IMR-90 (cell line): ENCODE measurements around the gene SSR4. TPM values are rescaled to one million over a fixed set of nuclear protein-coding genes. Genes with fewer than 3 reads are reported as not detected.
"Not testable (repeated sequence)": the region's sequence is repeated elsewhere in the genome, so short reads cannot be mapped to it uniquely, and the experiment has no call there.

Experiments used
- ATAC-seq: fragments of 200-7000 bp; cut with Tn5 transposase; 2 replicates; pipeline ENCODE4 v1.9.1; 2020; ENCODE audit warnings: low read depth, mild to moderate bottlenecking, moderate library complexity
- BruUV-seq: library from RNA; stranded (reverse); fragments of 400-500 nt; replicated peaks from 2 replicates; lab custom pipeline; 2021; lab: Mats Ljungman, UMichigan
- CTCF ChIA-PET: fragments of 300-600 bp; formaldehyde crosslinking; extraction: SDS; loops from one replicate; lab custom pipeline; 2021; ENCODE audit warnings: antibody characterized with exemption; lab: Yijun Ruan, JAX
- POLR2A ChIA-PET: fragments of 300-600 bp; sonication (Branson Sonifier 250); formaldehyde crosslinking; loops from one replicate; lab custom pipeline; 2022; ENCODE audit warnings: antibody characterized with exemption; ENCODE audit not compliant: unreplicated experiment; lab: Charles Lee
- DNase-seq: peaks from one replicate; pipeline ENCODE4 v3.0.0; 2013
- H2AFZ ChIP-seq: replicated peaks from 2 replicates; pipeline ENCODE3; 2013; ENCODE audit warnings: low read length, mild to moderate bottlenecking; ENCODE audit not compliant: poor library complexity
- H2AK5ac ChIP-seq: 2 replicates; pipeline ENCODE4 v1.6.1; 2013; ENCODE audit warnings: low read depth, low read length, inconsistent platforms
- H2AK9ac ChIP-seq: replicated peaks from 2 replicates; pipeline ENCODE3; 2013; ENCODE audit warnings: mild to moderate bottlenecking, low read depth, low read length, moderate library complexity; ENCODE audit not compliant: poor library complexity
- H2BK120ac ChIP-seq: 2 replicates; pipeline ENCODE4 v1.6.1; 2013; ENCODE audit warnings: low read depth, low read length, inconsistent platforms
- H2BK15ac ChIP-seq: 3 replicates; pipeline ENCODE4 v1.6.1; 2013; ENCODE audit warnings: low read depth, low read length, inconsistent platforms
- H2BK20ac ChIP-seq: 2 replicates; pipeline ENCODE4 v1.6.1; 2013; ENCODE audit warnings: low read depth, mild to moderate bottlenecking, inconsistent platforms, low read length, moderate library complexity
- H2BK5ac ChIP-seq: 2 replicates; pipeline ENCODE4 v1.6.1; 2013; ENCODE audit warnings: mild to moderate bottlenecking, low read depth, low read length, inconsistent platforms; ENCODE audit not compliant: poor library complexity, severe bottlenecking
- H3K14ac ChIP-seq: replicated peaks from 2 replicates; pipeline ENCODE4 v1.6.1; 2013; ENCODE audit warnings: low read depth, low read length, inconsistent platforms
- H3K18ac ChIP-seq: 2 replicates; pipeline ENCODE4 v1.6.1; 2013; ENCODE audit warnings: low read depth, low read length, control low read depth
- H3K23ac ChIP-seq: 2 replicates; pipeline ENCODE4 v1.6.1; 2013; ENCODE audit warnings: low read depth, low read length, inconsistent platforms
- H3K27ac ChIP-seq: 2 replicates; pipeline ENCODE4 v1.5.1; 2013; ENCODE audit warnings: mild to moderate bottlenecking, control low read depth, low read length; ENCODE audit not compliant: insufficient read depth
- H3K27me3 ChIP-seq: 2 replicates; pipeline ENCODE4 v1.6.1; 2013; ENCODE audit warnings: low read length; ENCODE audit not compliant: control insufficient read depth, insufficient read depth
- H3K36me3 ChIP-seq: 2 replicates; pipeline ENCODE4 v1.6.1; 2013; ENCODE audit warnings: low read length, mixed read lengths; ENCODE audit not compliant: control insufficient read depth, insufficient read depth
- H3K4ac ChIP-seq: 2 replicates; pipeline ENCODE4 v1.6.1; 2013; ENCODE audit warnings: low read depth, low read length, inconsistent platforms
- H3K4me1 ChIP-seq: 2 replicates; pipeline ENCODE4 v1.6.1; 2013; ENCODE audit warnings: low read length, mixed read lengths; ENCODE audit not compliant: control insufficient read depth, insufficient read depth
- H3K4me2 ChIP-seq: 2 replicates; pipeline ENCODE4 v1.6.1; 2013; ENCODE audit warnings: low read depth, mild to moderate bottlenecking, control low read depth, low read length, moderate library complexity
- H3K4me3 ChIP-seq: 2 replicates; pipeline ENCODE4 v1.5.1; 2013; ENCODE audit warnings: low read depth, mild to moderate bottlenecking, control low read depth, low read length, moderate library complexity; ENCODE audit not compliant: insufficient read depth
- H3K56ac ChIP-seq: 2 replicates; pipeline ENCODE4 v1.6.1; 2013; ENCODE audit warnings: low read length, inconsistent platforms; ENCODE audit not compliant: insufficient read depth; ENCODE audit errors: extremely low read depth
- H3K79me1 ChIP-seq, 2 experiments: 2 replicates each; pipeline ENCODE4 v1.6.1; 2013; ENCODE audit warnings: low read length in 2 of 2, inconsistent platforms in 1 of 2, low read depth in 1 of 2
- H3K9ac ChIP-seq: 2 replicates; pipeline ENCODE4 v1.6.1; 2013; ENCODE audit warnings: low read depth, low read length, control low read depth
- H3K9me1 ChIP-seq: 2 replicates; pipeline ENCODE4 v1.6.1; 2013; ENCODE audit warnings: low read length, inconsistent platforms; ENCODE audit not compliant: insufficient read depth
- H3K9me3 ChIP-seq: 2 replicates; pipeline ENCODE4 v1.6.1; 2013; ENCODE audit warnings: low read length; ENCODE audit not compliant: control insufficient read depth, insufficient read depth
- H4K20me1 ChIP-seq: 2 replicates; pipeline ENCODE4 v1.6.1; 2013; ENCODE audit warnings: low read length, inconsistent platforms; ENCODE audit not compliant: insufficient read depth
- H4K5ac ChIP-seq: 2 replicates; pipeline ENCODE4 v1.6.1; 2013; ENCODE audit warnings: mild to moderate bottlenecking, low read depth, low read length, control low read depth
- H4K8ac ChIP-seq, 2 experiments: 2 replicates each; pipeline ENCODE4 v1.6.1; 2013; ENCODE audit warnings: low read depth in 2 of 2, low read length in 2 of 2, control low read depth in 1 of 2, inconsistent platforms in 1 of 2
- H4K91ac ChIP-seq: 2 replicates; pipeline ENCODE4 v1.6.1; 2013; ENCODE audit warnings: low read depth, low read length, inconsistent platforms; ENCODE audit not compliant: insufficient read depth
- BHLHE40 ChIP-seq: fragments of 150-350 bp; IDR thresholded peaks from 2 replicates; pipeline ENCODE4 v1.6.1; 2016; ENCODE audit warnings: mild to moderate bottlenecking, low read depth, low read length
- MAFK ChIP-seq: IDR thresholded peaks from 2 replicates; pipeline ENCODE4 v1.6.1; 2012; ENCODE audit warnings: low read depth, low read length, improper control_type of control experiment
- MXI1 ChIP-seq: IDR thresholded peaks from 2 replicates; pipeline ENCODE4 v1.6.1; 2012; ENCODE audit warnings: low read depth, mild to moderate bottlenecking, low read length, moderate library complexity, borderline replicate concordance
- WGBS, 2 experiments: methylation state at CpG; one replicate each; pipeline versions ENCODE4 v1.1.5 to v1.1.7; 2013; ENCODE audit warnings: missing lambda C conversion rate in 2 of 2; ENCODE audit not compliant: insufficient read length in 1 of 2; ENCODE audit errors: extremely low coverage in 2 of 2; 5-methylcytosine and 5-hydroxymethylcytosine counted together
- dilution Hi-C: fragments of 300-500 bp; cut with HindIII; formaldehyde crosslinking; loops from one replicate; pipeline ENCODE4 v1.14.3; 2018; ENCODE audit warnings: low sequenced_read_pairs; ENCODE audit not compliant: unreplicated experiment
- in situ Hi-C: fragments of 300-500 bp; cut with MboI; formaldehyde crosslinking; loops from 3 replicates; pipeline ENCODE4 v1.14.3; 2019; ENCODE audit warnings: low sequenced_read_pairs, inconsistent platforms, mixed read lengths
- intact Hi-C: fragments of 100-400 bp; cut with micrococcal nuclease; formaldehyde crosslinking; loops from 2 replicates; pipeline ENCODE4 v1.10.0; 2022
- polyA plus RNA-seq, 3 experiments: library from polyadenylated mRNA; depleted of rRNA; stranded (reverse); fragments of >200 nt; gene quantifications; 2 replicates each; pipeline ENCODE4 v1.2.3, GENCODE V29; 2012; ENCODE audit warnings: low replicate concordance in 1 of 3
- total RNA-seq: library from RNA; depleted of rRNA; stranded (reverse); fragments of >200 nt; gene quantifications from 2 replicates; pipeline ENCODE4 v1.2.3, GENCODE V29; 2012
- TF ChIP-seq, protein P1 (sequence below): fragments of 150-350 bp; IDR thresholded peaks from 2 replicates; pipeline ENCODE4 v1.6.1; 2016; ENCODE audit warnings: low read depth, mild to moderate bottlenecking, low read length, moderate library complexity, borderline replicate concordance

SSR4 gene
- total and polyA plus RNA-seq, 2 of the 4 experiments (the other 2 are of a cell fraction), result 141 to 480 TPM

DNA sequence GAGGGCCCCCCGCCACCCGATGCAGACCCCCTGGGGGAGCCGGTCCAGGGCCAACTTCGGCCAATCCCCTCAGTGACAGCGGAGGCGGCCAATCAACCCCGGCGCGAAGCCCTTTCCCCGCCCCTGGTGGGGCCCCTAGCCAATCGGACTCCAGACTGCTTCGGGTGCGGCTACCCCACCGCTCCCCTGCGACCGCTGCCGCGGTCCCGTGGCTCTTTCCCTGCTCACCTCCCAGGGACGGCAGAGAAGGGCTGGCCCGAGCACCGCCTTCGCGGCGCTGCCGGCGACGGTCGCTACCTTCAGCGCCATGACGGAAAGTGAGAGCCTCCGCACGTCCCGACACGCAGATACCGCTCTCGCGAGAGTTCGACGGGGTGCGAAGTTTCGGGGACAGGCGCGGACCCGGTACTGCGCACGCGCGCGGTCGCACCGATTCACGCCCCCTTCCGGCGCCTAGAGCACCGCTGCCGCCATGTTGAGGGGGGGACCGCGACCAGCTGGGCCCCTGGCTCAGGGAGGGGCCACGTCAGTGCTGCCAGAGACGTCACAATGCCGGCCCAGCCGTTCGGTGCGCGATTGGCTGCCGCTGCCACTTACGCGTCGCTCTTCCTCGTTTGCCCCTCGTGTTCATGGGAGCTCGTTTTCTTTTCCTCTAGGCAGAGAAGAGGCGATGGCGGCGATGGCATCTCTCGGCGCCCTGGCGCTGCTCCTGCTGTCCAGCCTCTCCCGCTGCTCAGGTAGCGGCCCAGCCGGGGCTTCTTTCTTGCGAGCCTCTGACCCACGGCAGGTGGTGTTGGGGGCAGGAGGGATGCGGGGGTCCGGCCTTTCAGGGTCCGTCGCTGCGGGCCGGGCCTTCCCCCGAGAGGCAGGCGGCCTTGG, at the start of gene SSR4, which contains the start of gene IDH3G (continued):
- no peak for TF ChIP-seq MAFK
- no peak for TF ChIP-seq BHLHE40
- TF ChIP-seq, protein P1, sequence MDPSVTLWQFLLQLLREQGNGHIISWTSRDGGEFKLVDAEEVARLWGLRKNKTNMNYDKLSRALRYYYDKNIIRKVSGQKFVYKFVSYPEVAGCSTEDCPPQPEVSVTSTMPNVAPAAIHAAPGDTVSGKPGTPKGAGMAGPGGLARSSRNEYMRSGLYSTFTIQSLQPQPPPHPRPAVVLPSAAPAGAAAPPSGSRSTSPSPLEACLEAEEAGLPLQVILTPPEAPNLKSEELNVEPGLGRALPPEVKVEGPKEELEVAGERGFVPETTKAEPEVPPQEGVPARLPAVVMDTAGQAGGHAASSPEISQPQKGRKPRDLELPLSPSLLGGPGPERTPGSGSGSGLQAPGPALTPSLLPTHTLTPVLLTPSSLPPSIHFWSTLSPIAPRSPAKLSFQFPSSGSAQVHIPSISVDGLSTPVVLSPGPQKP, result no peak
- TF ChIP-seq MXI1, result peak; percentile 14; the same call in 1 of the 2 replicates

DNA sequence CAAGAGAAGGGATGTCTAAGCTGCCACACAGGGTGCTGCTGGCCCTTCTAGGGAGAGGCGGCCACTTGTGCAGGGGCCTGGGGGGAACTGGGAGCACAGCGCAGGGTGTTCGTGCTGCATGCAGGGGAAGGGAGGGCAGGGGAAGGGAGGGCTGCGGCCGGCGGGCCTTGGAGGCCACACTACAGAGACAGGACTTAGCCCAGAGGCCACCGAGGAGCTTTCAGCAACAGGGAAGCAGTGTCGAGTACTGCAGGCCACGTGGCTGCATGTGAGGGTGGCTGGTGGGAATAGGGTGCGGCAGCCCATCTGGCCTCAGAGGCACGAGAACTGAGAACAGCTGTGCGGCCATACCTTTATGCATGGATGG, 49.4 kb upstream of the SSR4 start:
- H3K56ac ChIP-seq, H3K79me1 ChIP-seq, H3K27ac ChIP-seq, H3K14ac ChIP-seq, H3K23ac ChIP-seq, H3K27me3 ChIP-seq, BruUV-seq, intact Hi-C loops, H4K8ac ChIP-seq, H3K9me1 ChIP-seq, H2BK5ac ChIP-seq, H3K9ac ChIP-seq, H2BK15ac ChIP-seq, H2AK9ac ChIP-seq, DNase-seq, H3K9me3 ChIP-seq, dilution Hi-C loops, POLR2A ChIA-PET, H3K18ac ChIP-seq, H4K20me1 ChIP-seq, H3K4me3 ChIP-seq, H2AK5ac ChIP-seq, H4K91ac ChIP-seq, in situ Hi-C loops, H2BK120ac ChIP-seq, ATAC-seq, H2AFZ ChIP-seq, H3K4me2 ChIP-seq, H3K36me3 ChIP-seq, H2BK20ac ChIP-seq, H3K4me1 ChIP-seq, H3K4ac ChIP-seq, H4K5ac ChIP-seq: not testable (repeated sequence)
- CTCF ChIA-PET, result interaction anchor here (0.6 kb wide), 1 partner anchor 35 kb away, joined by 5 read pairs; no protein-coding TSS in a partner anchor
- 85% methylated on average over 4 of the region's 12 CpGs; no CpG with 5 or more reads in 1 of the 2 experiments for WGBS, 2 experiments
